H1 (cell line): ENCODE data around the gene ABCA13. TPM values are rescaled to one million over a fixed set of nuclear protein-coding genes. Genes with fewer than 3 reads are reported as not detected.

ENCODE experiments used
- CBX5 ChIP-seq: fragments of 300-800, 300-1000 bp; sonication (generic); IDR thresholded peaks from 2 replicates; pipeline ENCODE4 v1.7.1; 2016; ENCODE audit warnings: antibody characterized with exemption, low read length, low read depth
- CTBP2 ChIP-seq: IDR thresholded peaks from 2 replicates; pipeline ENCODE4 v1.7.0; 2011; ENCODE audit warnings: borderline replicate concordance, mild to moderate bottlenecking, moderate library complexity, mixed read lengths, low read length; ENCODE audit not compliant: insufficient read depth, insufficient read length
- KDM1A ChIP-seq: fragments of 200-600, 300-600 bp; sonication (generic); IDR thresholded peaks from 2 replicates; pipeline ENCODE4 v1.7.1; 2016; ENCODE audit warnings: mild to moderate bottlenecking, low read length, borderline replicate concordance
- SIN3A ChIP-seq, 2 experiments: IDR thresholded peaks in 1 of 2; conservative IDR thresholded peaks in 1 of 2; 2 replicates each; pipeline ENCODE4 v1.6.1; 2011 to 2012; ENCODE audit warnings: low read length in 2 of 2, improper control_type of control experiment in 1 of 2, low read depth in 1 of 2, mild to moderate bottlenecking in 1 of 2
- SIRT6 ChIP-seq: IDR thresholded peaks from one replicate; pipeline ENCODE4 v1.7.1; 2012; ENCODE audit warnings: low read length, inconsistent platforms
- SIX5 ChIP-seq: IDR thresholded peaks from 2 replicates; pipeline ENCODE4 v1.6.1; 2011; ENCODE audit warnings: mild to moderate bottlenecking, low read depth, low read length
- TEAD4 ChIP-seq: IDR thresholded peaks from 2 replicates; pipeline ENCODE4 v1.6.1; 2012; ENCODE audit warnings: low read depth, low read length, inconsistent platforms, mixed read lengths
- polyA plus RNA-seq, 7 experiments: library from polyadenylated mRNA; depleted of rRNA in 3 of 7; stranded (reverse) in 5 of 7; unstranded in 2 of 7; fragments of >200 nt in 5 of 7; fragments of 200-250 nt in 2 of 7; gene quantifications; 1 replicate in 5 of 7; 2 replicates in 1 of 7; 4 replicates in 1 of 7; pipeline versions ENCODE4 v1.2.1 to v1.2.3, GENCODE V29; 2011 to 2013; ENCODE audit warnings: missing spikeins in 2 of 7, mixed read lengths in 2 of 7
- total RNA-seq: library from RNA; stranded (reverse); fragmentation: NEBNext Ultra II Directional; extraction: Animal tissue kit (Norgen Biotek cat#: 25700); gene quantifications from 2 replicates; pipeline ENCODE4 v1.2.1, GENCODE V29; 2021

The ABCA13 gene
- total and polyA plus RNA-seq, 2 of the 8 experiments (the other 6 are each of a cell fraction or from before 2014, with no cell fraction given), result 0.07 to 0.09 TPM

DNA sequence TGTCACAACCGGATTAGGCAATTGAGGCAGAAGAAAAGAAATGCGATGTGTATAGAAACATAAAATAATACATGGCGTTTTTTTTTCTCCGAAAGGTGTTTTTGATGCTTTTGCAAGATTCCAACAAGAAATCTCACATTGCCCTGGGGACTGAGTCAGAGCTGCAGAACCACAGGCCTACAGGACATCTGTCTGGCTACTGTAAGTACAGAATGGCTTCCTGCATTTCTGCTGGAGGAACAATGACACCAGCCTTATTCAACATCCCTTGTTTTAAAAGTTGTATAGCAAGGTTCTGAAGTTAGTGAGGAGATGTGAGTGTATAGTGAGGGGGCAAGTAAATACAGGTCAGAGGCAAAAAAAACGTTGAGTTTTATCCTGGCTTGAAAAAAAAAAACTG, 256.4 kb downstream of the ABCA13 start (continued):
- TF ChIP-seq CBX5 (no peak), TEAD4 (no peak), KDM1A (no peak), SIN3A (conservative IDR thresholded peaks at IDR 0.05 in 1 of 2, IDR thresholded peaks at IDR 0.05 in 1 of 2; ENCODE audit: low read depth in 1 of 2, low read length in 2 of 2) (no peak), SIRT6 (no peak), CTBP2 (no peak), SIX5 (no peak)
